Measurements from ENCODE around the gene TAS1R3. TPM values are rescaled to one million over a fixed set of nuclear protein-coding genes. Genes with fewer than 3 reads are reported as not detected.
A peak's percentile ranks its signal among the peaks of the same experiment; 100 is the strongest.

Gene TAS1R3
- total and polyA plus RNA-seq, 9 donors = 0.07 to 0.40 (median 0.24) TPM; not detected in 2

DNA sequence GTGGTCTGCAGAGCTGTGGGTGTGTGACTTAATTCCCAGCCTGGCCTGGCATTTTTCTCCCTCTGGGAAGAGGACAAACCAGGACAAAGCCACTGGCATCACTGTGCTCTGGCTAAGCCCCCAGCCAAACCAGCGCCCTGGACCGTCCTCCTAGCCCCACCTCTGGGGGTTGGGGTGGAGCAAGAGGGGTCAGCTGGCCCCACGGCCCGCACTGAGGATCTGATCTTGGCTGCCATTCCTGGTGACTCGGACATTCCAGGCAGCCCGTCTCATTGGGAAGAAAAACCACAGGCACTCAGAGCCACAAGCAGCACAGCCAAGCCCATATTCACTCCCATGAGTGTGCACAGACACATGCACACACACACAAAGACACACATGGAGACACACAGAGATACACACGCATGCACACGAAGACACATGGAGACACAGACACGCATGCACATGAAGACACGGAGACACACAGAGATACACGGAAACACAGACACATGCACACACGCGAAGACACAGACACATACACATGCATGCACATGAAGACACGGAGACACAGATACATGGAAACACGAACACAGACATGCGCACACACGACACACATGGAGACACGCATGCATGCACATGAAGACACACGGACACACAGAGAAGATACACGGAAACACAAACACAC lies 29.6 kb downstream of the TAS1R3 start:
- H3K4me1 ChIP-seq (ENCODE audit: insufficient read depth) = peaks cover 12% of the 10 kb centered on the region
- peak overlapping the region; percentile 88 to 92 for H3K27ac ChIP-seq
- no peaks in the 10 kb centered on the region for H3K9me3 ChIP-seq
- H3K27me3 ChIP-seq = no peaks in the 10 kb centered on the region
- H3K36me3 ChIP-seq = no peaks in the 10 kb centered on the region
- DNase-seq = peak; percentile 35 to 70 (median 42)
- no peak for TF ChIP-seq POLR2A (IDR thresholded peaks at IDR 0.05)
- TF ChIP-seq, protein P1, sequence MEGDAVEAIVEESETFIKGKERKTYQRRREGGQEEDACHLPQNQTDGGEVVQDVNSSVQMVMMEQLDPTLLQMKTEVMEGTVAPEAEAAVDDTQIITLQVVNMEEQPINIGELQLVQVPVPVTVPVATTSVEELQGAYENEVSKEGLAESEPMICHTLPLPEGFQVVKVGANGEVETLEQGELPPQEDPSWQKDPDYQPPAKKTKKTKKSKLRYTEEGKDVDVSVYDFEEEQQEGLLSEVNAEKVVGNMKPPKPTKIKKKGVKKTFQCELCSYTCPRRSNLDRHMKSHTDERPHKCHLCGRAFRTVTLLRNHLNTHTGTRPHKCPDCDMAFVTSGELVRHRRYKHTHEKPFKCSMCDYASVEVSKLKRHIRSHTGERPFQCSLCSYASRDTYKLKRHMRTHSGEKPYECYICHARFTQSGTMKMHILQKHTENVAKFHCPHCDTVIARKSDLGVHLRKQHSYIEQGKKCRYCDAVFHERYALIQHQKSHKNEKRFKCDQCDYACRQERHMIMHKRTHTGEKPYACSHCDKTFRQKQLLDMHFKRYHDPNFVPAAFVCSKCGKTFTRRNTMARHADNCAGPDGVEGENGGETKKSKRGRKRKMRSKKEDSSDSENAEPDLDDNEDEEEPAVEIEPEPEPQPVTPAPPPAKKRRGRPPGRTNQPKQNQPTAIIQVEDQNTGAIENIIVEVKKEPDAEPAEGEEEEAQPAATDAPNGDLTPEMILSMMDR (IDR thresholded peaks at IDR 0.05) = no peak
- TF ChIP-seq EP300 (IDR thresholded peaks at IDR 0.05) = no peak
- intact Hi-C loops (cut with DNase I) = no loop called here
- WGBS, 3 donors = 60 to 67% (median 66%) methylated on average over 20 of the region's 20 CpGs
- H3K4me3 ChIP-seq = no peak overlapping the region

DNA sequence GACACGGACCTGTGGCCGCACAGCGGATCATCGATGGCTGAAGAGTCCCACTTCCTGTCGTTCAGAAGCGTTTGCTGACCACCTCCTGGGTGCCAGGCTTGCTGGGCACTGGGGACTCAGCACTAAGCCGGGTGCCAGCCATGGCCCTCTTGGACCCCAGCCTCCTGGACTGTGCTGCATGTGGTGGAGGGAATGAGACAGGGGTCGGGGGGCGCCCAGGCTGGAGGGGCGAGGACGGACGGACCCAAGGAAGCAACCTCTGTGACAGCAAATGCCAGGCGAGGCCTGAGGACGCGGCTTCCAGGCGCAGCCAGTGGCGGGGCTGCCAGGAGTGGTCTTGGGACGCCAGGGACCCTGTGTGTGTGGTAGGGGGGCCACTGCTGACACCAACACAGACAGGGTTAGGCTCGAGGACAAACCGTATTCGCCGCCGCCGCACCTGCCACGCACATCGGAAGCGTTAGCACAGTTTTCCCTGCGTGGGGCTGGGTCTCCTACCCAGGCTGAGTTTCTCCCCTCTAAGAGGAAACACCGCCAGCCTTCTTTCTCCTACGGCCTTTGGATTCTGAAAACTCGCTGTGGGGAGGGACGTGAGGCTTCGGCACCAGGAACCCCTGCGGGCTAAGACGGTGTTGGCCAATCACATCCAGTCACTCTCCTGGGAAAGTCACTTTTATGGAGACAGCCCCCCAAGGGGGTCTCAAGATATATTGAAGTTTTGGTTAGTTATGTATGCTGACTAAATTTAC lies 30.3 kb downstream of the TAS1R3 start:
- no peak overlapping the region for H3K4me3 ChIP-seq
- no peak for TF ChIP-seq POLR2A (IDR thresholded peaks at IDR 0.05)
- TF ChIP-seq, protein P1 (IDR thresholded peaks at IDR 0.05) = no peak
- no peak for TF ChIP-seq EP300 (IDR thresholded peaks at IDR 0.05)
- intact Hi-C loops (cut with DNase I) = no loop called here
- H3K27me3 ChIP-seq = no peaks in the 10 kb centered on the region
- WGBS, 3 donors = 78 to 83% (median 83%) methylated on average over 34 to 35 of the region's 35 CpGs
- H3K27ac ChIP-seq = no peak overlapping the region
- no peaks in the 10 kb centered on the region for H3K36me3 ChIP-seq
- peak in 2 of 5 donors; percentile 32 to 39 for DNase-seq
- H3K4me1 ChIP-seq (ENCODE audit: insufficient read depth) = peaks cover 12% of the 10 kb centered on the region
- H3K9me3 ChIP-seq = no peaks in the 10 kb centered on the region

DNA sequence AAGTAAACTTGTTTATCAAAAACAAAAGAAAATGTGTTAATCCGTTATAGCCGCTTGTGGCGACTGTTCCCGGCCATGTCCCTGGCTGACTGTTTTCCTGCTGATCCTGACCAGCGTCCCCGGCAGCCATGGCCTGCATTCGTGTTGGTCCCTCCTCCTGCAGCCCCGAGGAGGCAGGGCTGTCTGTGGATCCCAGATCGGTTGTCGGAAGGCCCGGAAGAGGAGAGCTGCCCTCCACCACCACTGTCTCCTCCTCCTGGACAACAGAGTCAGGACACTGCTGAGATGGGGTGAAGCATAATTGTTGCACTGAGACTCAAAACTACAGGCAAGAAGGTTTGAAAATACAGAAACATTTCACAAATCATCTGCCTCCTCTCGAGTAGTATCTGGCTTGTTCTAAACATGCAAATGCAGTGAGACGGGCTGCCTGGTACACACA lies 30.9 kb downstream of the TAS1R3 start:
- Histone ChIP-seq H3K27ac (no peak overlapping the region), H3K27me3 (no peaks in the 10 kb centered on the region), H3K4me1 (ENCODE audit: insufficient read depth) (peaks cover 8% of the 10 kb centered on the region), H3K36me3 (no peaks in the 10 kb centered on the region), H3K9me3 (no peaks in the 10 kb centered on the region), H3K4me3 (no peak overlapping the region)
- no peak for TF ChIP-seq POLR2A (IDR thresholded peaks at IDR 0.05)
- TF ChIP-seq EP300 (IDR thresholded peaks at IDR 0.05) = no peak
- TF ChIP-seq, protein P1 (IDR thresholded peaks at IDR 0.05) = no peak
- 14 to 24% (median 20%) methylated on average over 13 of the region's 13 CpGs for WGBS, 3 donors
- peak in 2 of 5 donors; percentile 26 to 38 for DNase-seq
- intact Hi-C loops (cut with DNase I) = no loop called here

DNA sequence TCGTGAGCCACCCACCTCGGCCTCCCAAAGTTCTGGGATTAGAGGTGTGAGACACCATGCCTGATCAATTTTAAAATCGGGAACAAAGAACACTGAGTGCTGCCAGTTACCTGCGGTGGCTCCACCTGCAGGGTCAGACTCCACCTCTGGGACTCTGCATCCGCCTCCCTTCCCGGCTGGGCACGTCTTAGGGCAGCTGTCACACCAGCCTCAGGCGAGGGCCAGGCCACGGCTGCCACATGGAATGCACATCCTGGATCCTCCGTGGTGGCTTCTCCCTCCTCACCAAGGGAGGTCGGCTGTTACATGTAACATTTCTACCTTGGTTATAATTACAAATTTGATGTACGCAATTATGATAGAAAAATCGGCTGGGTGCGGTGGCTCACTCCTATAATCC lies 33.2 kb downstream of the TAS1R3 start:
- Histone ChIP-seq H3K27ac (no peak overlapping the region), H3K4me3 (no peak overlapping the region), H3K9me3 (no peaks in the 10 kb centered on the region), H3K27me3 (no peaks in the 10 kb centered on the region), H3K36me3 (no peaks in the 10 kb centered on the region), H3K4me1 (ENCODE audit: insufficient read depth) (peaks cover 2% of the 10 kb centered on the region)
- 78 to 84% (median 83%) methylated on average over 14 of the region's 14 CpGs for WGBS, 3 donors
- TF ChIP-seq EP300 (IDR thresholded peaks at IDR 0.05) (no peak), POLR2A (IDR thresholded peaks at IDR 0.05) (no peak)
- no peak for DNase-seq
- intact Hi-C loops (cut with DNase I) = no loop called here
